Raji (cell line): ENCODE results near the gene DENND2D.

Source experiments
- POLR2A ChIP-seq: IDR thresholded peaks from 2 replicates; pipeline ENCODE4 v1.6.1; 2011; ENCODE audit warnings: low read depth, low read length, control low read depth; ENCODE audit not compliant: insufficient read depth

Gene DENND2D

DNA sequence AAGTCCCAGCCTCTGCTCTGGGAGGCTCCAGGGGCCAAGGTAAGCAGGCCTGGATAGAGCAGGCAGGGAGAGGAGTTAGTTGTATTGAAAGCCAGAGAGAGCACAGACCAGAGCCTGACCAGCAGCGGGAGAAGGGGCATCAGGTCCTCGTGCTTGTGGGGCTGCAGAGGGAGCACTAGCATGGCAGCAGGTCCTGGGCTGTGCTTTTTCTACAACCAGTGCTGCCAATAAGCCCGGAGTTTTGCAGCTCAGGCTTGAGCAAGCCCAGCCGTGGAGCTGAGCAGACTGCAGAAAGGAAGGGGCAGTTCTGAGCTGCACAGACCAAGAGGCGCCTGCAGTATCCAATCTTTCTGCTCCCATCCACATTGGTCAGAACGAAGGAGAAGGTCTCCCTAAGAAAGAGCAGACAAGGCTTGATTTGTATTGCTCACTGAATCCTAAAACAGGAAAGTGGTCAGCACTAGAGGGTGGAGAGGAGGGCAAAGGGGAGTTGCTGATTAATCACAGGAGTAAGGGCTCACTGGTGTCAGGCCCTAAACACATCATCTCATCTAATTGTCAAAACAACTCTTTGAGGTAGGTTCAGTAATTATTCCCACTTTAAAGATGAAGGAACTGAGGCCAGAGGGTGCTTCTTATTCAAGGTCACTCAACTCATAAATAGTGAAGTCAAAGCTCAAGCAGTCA lies 2.7 kb downstream of the DENND2D start:
- TF ChIP-seq POLR2A: 0 out of 2 replicates have a peak, but pooled peaks have one; percentile 24

- no peak for TF ChIP-seq POLR2A
These were observed 4.2 kb downstream of the DENND2D start for GRCh38 chr1:111196213-111196612.

DNA sequence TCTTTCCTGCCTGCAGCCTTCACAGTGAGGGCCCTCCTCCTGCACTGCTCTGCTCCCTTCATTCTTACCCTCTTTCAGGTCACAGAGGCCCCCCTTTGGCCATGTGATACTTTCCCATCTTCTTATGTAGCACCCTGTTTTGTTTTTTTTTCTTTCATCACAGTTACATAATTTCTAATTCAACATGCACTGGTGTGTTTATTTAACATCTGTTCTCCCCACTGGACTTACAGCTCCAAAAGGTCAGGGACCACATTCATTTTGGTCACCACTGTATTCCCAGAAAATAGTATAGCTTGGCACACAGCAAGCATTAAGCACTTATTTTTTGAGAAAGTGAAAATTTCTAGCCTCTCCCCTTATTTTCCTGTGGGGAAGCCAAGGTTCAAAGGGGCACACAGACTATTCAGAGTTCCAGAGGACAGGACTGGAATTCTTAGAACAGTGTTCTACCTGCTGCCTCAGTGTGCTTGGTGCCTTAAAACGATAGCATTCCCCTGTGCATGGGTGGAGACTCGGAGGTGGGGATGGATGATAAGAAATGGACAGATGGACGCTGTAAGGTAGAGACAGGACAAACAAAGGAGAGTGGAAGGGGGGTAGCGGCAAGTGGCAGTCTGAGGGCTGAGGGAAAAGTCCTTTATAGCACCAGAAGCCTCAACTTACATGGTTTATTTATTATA lies 5.3 kb downstream of the DENND2D start:
- no peak for TF ChIP-seq POLR2A

- TF ChIP-seq POLR2A: no peak
These were observed 6.5 kb downstream of the DENND2D start for GRCh38 chr1:111193712-111194480.

DNA sequence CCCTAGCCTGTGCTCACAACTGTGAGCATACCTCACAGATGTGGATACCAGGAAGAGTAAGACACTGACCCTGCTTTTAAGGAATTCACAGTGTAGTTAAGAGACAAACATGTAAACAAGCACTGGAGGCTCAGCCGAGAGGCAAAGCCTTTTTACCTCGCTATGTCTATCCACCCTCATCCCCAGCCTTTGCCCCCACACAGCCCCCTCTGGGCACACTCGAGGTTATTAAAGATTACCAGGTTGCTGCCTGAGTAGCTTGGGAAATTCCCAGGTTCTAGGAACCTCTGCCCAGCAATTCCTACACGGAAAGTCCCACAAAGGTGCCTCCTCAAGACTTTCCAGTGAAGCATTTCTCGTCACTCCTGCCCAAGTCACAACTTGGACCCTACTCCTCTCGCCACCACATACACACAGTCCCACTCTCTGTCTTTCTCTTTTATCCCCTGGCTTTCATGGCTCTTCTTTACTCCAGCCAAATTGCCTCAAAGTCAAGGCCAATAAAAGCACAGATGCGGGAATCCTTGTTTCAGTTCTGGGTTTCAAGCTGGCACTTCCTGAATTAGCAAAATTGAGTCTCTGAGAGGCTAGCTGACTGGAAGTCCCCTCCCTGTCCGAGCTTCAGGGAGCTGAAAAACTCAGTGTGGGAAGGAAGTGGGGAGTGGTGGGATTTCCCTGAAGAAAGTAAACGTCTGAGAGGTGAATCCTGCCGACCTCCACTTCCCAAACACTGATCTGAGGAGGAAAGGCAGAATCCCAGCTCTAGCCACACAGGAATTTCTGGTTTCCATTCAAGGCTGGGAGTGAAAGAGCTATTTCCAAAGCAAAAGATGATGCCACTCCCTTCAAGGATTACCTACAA lies 7.6 kb downstream of the DENND2D start:
- no peak for TF ChIP-seq POLR2A

DNA sequence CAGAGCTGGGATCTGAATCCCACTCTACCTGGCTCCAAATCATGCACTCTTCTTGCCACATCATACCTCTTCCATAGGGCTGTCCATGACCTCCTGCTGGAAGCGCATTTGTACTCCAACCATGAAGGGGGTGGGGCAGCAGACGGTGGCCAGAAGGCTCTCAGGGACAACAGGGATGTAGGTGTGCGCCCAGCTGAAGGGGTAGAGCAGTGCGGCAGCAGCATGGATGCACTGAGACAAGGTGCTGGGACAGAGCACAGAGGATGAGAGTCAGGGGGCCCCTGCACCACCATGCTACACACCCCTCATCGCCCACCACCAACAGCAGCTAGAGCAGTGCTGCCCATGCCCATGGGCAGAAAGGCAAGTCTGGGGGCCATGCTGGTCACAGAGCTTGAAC lies 8.4 kb downstream of the DENND2D start:
- no peak for TF ChIP-seq POLR2A

- TF ChIP-seq POLR2A: no peak
These were observed 8.9 kb downstream of the DENND2D start for GRCh38 chr1:111191496-111191895.

DNA sequence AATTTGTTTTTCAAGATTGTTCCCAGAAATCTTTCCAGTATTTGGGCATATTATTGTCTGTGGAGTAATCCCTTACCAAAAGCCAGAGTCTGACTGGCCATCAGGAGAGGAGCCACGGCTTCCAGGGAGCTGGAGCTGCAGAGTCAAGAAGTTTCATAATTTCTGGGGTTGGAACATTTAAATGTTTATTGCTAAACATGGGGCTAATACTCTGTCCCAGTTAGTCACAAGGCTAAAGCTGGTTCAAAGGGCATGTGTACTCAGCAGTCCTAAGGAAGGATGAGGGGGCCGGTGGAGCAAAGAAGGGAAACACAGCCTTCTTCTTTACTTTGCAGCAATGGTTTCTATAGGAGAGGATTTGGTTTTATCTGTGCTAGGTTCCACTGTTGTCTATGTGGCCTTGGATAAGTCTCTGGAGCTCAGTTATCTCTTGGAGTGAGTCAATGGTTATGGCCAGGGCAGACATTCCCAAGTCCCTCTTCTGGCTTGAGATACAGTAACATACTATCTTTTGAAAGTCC lies 9.5 kb downstream of the DENND2D start:
- no peak for TF ChIP-seq POLR2A

GRCh38 chr1:111184663-111185062 lies 15.8 kb downstream of the DENND2D start:
- TF ChIP-seq POLR2A: no peak

GRCh38 chr1:111183308-111184069 lies 17.0 kb downstream of the DENND2D start:
- no peak for TF ChIP-seq POLR2A

DNA sequence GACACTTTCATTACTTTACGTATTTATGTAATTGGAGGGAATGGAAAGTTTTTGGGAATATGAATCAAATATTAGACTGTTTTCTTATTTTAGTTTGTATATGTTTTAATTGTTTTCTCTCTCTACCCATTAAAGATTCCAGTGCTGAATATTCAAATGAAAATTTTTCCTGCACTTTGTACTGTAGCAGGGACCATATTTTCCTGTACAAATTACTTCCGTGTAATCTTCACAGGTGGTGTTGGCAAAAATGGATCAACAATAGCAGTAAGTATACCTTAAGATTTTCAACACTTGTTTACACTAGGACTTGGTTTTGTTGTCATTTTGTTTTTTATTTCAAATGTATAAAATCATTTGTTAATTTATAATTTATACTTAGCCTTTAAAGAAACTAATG lies 18.4 kb downstream of the DENND2D start:
- no peak for TF ChIP-seq POLR2A

- no peak for TF ChIP-seq POLR2A
These were observed 20.4 kb downstream of the DENND2D start for GRCh38 chr1:111179968-111180533.

GRCh38 chr1:111176678-111177077 lies 23.8 kb downstream of the DENND2D start:
- no peak for TF ChIP-seq POLR2A

- TF ChIP-seq POLR2A: no peak
These were observed 25.1 kb downstream of the DENND2D start for GRCh38 chr1:111175349-111175748.

DNA sequence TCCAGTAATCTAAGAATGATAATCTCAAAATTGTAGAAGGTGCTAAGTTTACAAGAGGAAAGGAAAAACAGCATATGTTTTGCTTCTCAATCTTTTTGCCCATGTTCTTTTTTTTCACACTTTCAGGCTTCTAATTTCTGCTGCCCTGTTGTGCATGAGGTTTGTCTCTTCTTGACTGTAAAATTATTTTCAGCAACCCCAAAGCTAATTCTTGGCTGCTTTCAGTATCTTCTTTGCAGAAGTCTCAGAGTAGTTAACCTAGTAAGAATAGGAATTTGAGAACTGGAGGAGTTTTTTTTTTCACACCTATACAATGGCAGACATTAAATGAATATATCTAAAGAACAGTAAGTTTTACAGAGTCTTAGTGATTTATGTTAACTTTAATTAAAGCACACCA lies 26.4 kb downstream of the DENND2D start:
- TF ChIP-seq POLR2A: no peak
